Measurements from ENCODE around the gene INPP4B. TPM values are rescaled to one million over a fixed set of nuclear protein-coding genes. Genes with fewer than 3 reads are reported as not detected.

Gene INPP4B
- total and polyA plus RNA-seq, 2 donors (not counting 1 experiment from before 2014, with no cell fraction given): 0.03 TPM; not detected in 1

- Mint-ChIP-seq H3K27me3 (no peaks in the 10 kb centered on the region), H3K9me3 (ENCODE audit: insufficient read depth) (no peaks in the 10 kb centered on the region), H3K4me3 (no peak overlapping the region), H3K27ac (no peak overlapping the region), H3K4me1 (no peaks in the 10 kb centered on the region)
- no peak for ATAC-seq (ENCODE audit: low read depth)
- no peak overlapping the region for H3K27ac ChIP-seq (ENCODE audit: low read length in 2 of 2)
- no peaks in the 10 kb centered on the region for H3K36me3 ChIP-seq (replicated peaks in 1 of 2; ENCODE audit: control extremely low read depth in 1 of 2, control insufficient read depth in 1 of 2, extremely low read depth in 1 of 2, insufficient read depth in 2 of 2, low read length in 1 of 2)
- H3K4me1 ChIP-seq (ENCODE audit: control insufficient read depth in 2 of 2, insufficient read depth in 2 of 2, low read length in 2 of 2): no peaks in the 10 kb centered on the region
- intact Hi-C loops (cut with micrococcal nuclease): no loop called here
- no peak overlapping the region for H3K4me2 ChIP-seq (replicated peaks; ENCODE audit: low read depth, low read length, poor library complexity, severe bottlenecking)
- ChIA-PET CTCF (no interaction called here), POLR2A (no interaction called here)
- no peaks in the 10 kb centered on the region for H3K9me3 ChIP-seq (ENCODE audit: control extremely low read depth in 1 of 3, control insufficient read depth in 2 of 3, insufficient read depth in 1 of 3, low read length in 2 of 3)
- H4K20me1 ChIP-seq (ENCODE audit: control insufficient read depth, insufficient read depth, low read length, poor library complexity, severe bottlenecking): no peaks in the 10 kb centered on the region
- no peak overlapping the region for H2AFZ ChIP-seq (ENCODE audit: insufficient read depth, low read depth, low read length, poor library complexity, severe bottlenecking)
- no peak overlapping the region for H3K9ac ChIP-seq (ENCODE audit: low read length)
- H3K4me3 ChIP-seq (ENCODE audit: control extremely low read depth in 1 of 5, extremely low read depth in 1 of 5, insufficient read depth in 1 of 5, low read depth in 2 of 5, low read length in 4 of 5): no peak overlapping the region
- WGBS (ENCODE audit: insufficient coverage): 63% methylated on average over 2 of the region's 2 CpGs
- no peaks in the 10 kb centered on the region for H3K27me3 ChIP-seq (replicated peaks in 1 of 4; ENCODE audit: control extremely low read depth in 1 of 4, control insufficient read depth in 3 of 4, insufficient read depth in 4 of 4, low read length in 3 of 4)
- no peaks in the 10 kb centered on the region for H3K79me2 ChIP-seq (ENCODE audit: control insufficient read depth, insufficient read depth, low read length)
- DNase-seq: no peak
- TF ChIP-seq CTCF (IDR thresholded peaks at IDR 0.05) (no peak), EZH2 (IDR thresholded peaks at IDR 0.05; ENCODE audit: borderline replicate concordance, insufficient read depth, low read depth, low read length, poor library complexity, severe bottlenecking) (no peak)
These were observed 538.2 kb downstream of the INPP4B start for GRCh38 chr4:142307857-142308256.

GRCh38 chr4:142297313-142297712 lies 548.8 kb downstream of the INPP4B start:
- H4K20me1 ChIP-seq (ENCODE audit: control insufficient read depth, insufficient read depth, low read length, poor library complexity, severe bottlenecking): no peaks in the 10 kb centered on the region
- no peak overlapping the region for H3K27ac ChIP-seq (ENCODE audit: low read length in 2 of 2)
- H3K79me2 ChIP-seq (ENCODE audit: control insufficient read depth, insufficient read depth, low read length): no peaks in the 10 kb centered on the region
- Mint-ChIP-seq H3K27me3 (no peaks in the 10 kb centered on the region), H3K27ac (no peak overlapping the region), H3K4me3 (no peak overlapping the region), H3K4me1 (no peaks in the 10 kb centered on the region), H3K9me3 (ENCODE audit: insufficient read depth) (no peaks in the 10 kb centered on the region)
- H3K4me1 ChIP-seq (ENCODE audit: control insufficient read depth in 2 of 2, insufficient read depth in 2 of 2, low read length in 2 of 2): no peaks in the 10 kb centered on the region
- ChIA-PET POLR2A (no interaction called here), CTCF (no interaction called here)
- H3K4me3 ChIP-seq (ENCODE audit: control extremely low read depth in 1 of 5, extremely low read depth in 1 of 5, insufficient read depth in 1 of 5, low read depth in 2 of 5, low read length in 4 of 5): no peak overlapping the region
- intact Hi-C loops (cut with micrococcal nuclease): no loop called here
- H3K9ac ChIP-seq (ENCODE audit: low read length): no peak overlapping the region
- H3K4me2 ChIP-seq (replicated peaks; ENCODE audit: low read depth, low read length, poor library complexity, severe bottlenecking): no peak overlapping the region
- no peaks in the 10 kb centered on the region for H3K36me3 ChIP-seq (replicated peaks in 1 of 2; ENCODE audit: control extremely low read depth in 1 of 2, control insufficient read depth in 1 of 2, extremely low read depth in 1 of 2, insufficient read depth in 2 of 2, low read length in 1 of 2)
- no peaks in the 10 kb centered on the region for H3K27me3 ChIP-seq (replicated peaks in 1 of 4; ENCODE audit: control extremely low read depth in 1 of 4, control insufficient read depth in 3 of 4, insufficient read depth in 4 of 4, low read length in 3 of 4)
- DNase-seq (no peak), ATAC-seq (ENCODE audit: low read depth) (no peak)
- TF ChIP-seq CTCF (IDR thresholded peaks at IDR 0.05) (no peak), EZH2 (IDR thresholded peaks at IDR 0.05; ENCODE audit: borderline replicate concordance, insufficient read depth, low read depth, low read length, poor library complexity, severe bottlenecking) (no peak)
- 100% methylated on average over 3 of the region's 4 CpGs for WGBS (ENCODE audit: insufficient coverage)
- no peak overlapping the region for H2AFZ ChIP-seq (ENCODE audit: insufficient read depth, low read depth, low read length, poor library complexity, severe bottlenecking)
- no peaks in the 10 kb centered on the region for H3K9me3 ChIP-seq (ENCODE audit: control extremely low read depth in 1 of 3, control insufficient read depth in 2 of 3, insufficient read depth in 1 of 3, low read length in 2 of 3)

Measured in B cell (primary cell).